HG03060 (cell line): ENCODE results near the gene DYNLT3.

Source experiments
- ATAC-seq: cut with Tn5 transposase; IDR thresholded peaks from one replicate; pipeline ENCODE4 v1.9.1; 2021; ENCODE audit warnings: low read depth, moderate number of reproducible peaks; ENCODE audit not compliant: unreplicated experiment

The DYNLT3 gene, protein sequence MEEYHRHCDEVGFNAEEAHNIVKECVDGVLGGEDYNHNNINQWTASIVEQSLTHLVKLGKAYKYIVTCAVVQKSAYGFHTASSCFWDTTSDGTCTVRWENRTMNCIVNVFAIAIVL

DNA sequence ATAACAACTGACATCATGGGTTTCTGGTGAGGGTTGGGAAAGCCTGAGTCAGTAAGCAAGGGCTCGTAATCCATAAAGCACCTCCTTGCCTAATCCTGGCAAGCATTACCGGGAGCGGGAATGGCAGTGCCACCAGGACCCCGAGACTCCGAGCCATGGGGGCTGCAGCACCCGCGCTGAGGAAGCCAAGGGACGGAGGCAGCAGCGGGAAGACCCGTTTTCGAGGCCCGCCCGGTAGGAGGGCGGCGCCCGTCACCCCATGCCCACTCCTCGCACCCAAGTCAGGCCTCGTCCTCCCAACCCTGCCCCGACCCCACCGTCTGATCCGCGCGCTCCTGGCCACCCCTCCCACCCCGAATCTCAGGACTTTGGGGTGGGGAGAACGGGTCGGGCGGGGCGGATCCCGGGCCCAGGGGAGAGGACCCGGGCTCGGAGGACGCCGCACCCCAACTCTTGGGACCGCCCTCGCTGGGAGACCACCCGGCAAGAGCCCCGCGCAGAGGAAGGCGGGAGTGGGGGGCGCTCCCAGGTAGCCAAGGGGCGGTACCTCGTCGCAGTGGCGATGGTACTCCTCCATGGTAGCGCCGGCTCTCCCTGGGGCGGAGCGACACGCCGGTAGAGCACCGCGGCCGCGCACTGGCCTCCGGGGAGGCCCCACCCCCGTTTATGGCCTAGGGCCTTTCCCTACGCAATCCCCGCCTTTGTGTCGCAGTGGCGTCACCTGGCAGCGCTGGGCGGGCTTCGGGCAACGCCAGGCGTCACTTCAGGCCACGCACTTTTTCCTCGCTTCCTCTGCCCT, at the start of gene DYNLT3:
DYNLT3 (minus strand) TSS at position 638 of the 799 bp plus-strand sequence; CDS start at position 577, 61 bp downstream.
- peak; percentile 90 for ATAC-seq

DNA sequence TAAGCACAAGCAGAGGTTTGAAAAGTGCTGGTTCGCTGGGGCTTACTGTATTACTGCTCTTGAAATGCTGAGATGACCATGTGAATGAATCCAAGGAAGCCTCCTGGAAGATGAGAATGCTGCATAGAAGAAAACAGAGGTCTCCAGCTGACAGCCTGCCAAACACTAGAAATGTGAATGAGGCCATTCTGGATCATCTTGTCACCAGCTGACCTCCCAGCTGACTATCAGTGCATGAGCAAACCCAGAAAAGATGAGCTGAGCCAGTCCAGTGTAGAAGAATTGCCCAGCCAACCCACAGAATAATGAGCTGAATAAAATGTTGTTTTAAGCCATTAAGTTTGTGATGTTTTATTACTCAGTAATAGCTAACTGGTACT, 49.1 kb upstream of the DYNLT3 start:
- no peak for ATAC-seq

DNA sequence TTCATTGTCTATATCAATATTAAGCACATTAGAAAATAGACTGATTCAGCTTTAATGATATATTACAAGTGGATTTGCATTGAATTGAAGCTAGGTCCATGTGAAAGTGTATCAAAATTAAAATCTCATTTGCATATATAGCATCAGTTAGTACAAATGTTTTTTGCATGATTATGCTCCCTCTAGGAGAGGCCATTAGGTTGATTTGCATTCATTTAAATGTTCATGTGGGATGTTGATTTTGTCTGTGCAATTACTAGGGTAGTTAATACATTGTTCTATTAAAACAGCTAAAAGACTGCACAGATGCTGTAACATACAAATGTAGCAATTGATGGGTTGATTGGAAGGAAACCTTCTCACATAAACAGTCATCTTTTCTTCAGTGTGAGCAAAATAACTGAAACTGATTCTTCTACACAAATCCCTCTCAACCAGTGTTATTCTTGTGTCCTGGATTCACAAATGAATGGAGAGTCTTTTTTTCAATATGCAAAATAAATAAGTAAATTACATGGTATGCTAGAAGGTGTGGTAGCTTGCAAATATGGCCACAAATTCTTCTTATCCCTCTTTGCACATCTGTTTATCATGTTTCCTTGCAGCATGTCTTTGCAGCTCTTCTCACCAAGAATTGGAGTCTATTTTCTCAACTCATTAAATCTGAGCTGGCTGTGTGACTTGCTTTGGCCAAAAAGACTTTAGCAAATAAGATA, 48.6 kb upstream of the DYNLT3 start:
- ATAC-seq = no peak

DNA sequence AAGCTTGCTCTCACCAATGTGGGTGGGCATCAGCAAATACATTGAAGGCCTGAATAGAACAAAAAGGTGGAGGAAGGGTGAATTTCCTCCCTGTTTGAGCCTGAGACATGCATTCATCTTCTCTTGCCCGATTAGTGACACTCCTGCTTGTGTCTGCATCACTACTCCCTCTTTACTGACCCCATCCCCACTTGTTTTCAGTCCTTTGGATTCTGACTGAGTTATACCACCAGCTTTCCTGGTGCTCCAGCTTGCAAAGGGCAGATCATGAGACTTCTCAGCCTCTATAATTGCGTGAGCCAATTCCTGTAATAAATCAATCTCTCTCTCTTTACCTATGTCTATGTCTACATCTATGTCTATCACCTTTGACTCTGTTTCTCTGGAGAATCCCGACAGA, 47.4 kb upstream of the DYNLT3 start:
- ATAC-seq = no peak

DNA sequence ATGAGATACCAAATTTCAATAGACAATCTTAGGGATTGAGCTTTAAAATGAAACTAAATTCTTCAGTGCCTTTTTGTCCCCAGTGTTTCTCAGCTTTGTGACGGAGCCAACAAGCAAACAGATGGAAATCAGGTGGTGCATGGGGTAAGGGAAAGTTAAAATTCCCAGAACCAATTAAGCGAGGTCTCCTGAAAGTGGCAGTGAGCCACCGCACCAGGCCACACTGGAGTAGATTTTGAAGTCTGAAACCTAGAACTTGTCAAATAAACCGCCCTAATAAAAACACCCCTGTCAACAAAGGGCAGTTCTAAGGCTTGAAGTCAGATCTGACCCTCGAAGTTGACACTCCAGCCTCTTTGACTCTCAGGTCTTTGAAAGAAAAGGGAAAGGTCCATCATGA, 40.6 kb upstream of the DYNLT3 start:
- ATAC-seq = no peak

DNA sequence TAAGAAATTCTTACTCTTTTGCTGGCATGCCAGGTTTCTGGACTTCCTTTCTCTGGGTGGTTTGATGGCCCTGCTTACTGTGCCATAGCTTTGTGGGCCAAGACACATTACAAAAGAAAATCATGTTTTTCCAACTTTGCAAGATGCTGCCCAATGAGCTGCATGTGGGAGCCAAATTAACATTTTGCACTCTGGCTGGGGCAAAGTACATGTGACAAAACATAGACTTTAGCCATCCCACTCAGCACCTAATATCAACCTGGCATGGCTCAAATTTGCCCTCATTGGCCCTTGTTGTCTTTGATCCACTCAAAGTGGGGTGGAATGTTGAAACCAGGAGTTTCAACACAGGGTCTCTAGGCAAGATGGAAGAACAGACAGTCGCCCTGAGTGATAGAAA, 40.0 kb upstream of the DYNLT3 start:
- no peak for ATAC-seq

DNA sequence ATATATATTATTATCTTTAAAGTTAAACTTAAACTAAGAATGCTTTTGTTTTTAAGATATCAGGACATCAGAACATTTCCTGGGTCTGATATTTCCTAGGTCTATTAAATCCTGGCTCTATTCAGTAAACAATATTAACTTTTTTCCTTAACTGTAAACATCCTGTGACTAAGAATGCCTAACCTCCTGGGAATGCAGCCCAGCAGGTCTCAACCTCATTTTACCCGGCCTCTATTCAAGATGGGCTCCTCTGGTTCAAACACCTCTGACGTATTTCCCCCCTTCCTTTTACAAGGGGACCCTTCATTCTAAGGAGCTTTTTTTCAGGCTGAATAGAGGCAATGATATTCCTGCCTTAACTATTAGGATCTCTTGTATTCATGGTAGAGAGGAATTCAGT, 35.8 kb upstream of the DYNLT3 start:
- ATAC-seq = no peak

DNA sequence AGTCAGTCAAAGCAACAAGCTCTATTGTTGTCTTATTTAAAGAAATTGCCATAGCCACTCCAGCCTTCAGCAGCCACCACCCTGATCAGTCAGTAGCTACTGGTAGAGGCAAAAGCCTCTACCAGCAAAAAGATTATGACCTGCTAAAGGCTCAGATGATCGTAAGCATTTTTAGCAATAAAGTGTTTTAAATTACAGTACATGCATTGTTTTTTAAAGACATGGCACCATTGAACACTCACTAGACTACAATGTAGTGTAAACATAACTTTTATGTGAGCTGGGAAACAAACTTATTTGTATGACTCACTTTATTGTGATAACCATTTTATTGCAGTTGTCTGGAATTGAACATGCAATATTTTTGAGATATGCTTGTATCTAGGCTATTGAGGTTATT, 32.3 kb upstream of the DYNLT3 start:
- ATAC-seq = no peak

DNA sequence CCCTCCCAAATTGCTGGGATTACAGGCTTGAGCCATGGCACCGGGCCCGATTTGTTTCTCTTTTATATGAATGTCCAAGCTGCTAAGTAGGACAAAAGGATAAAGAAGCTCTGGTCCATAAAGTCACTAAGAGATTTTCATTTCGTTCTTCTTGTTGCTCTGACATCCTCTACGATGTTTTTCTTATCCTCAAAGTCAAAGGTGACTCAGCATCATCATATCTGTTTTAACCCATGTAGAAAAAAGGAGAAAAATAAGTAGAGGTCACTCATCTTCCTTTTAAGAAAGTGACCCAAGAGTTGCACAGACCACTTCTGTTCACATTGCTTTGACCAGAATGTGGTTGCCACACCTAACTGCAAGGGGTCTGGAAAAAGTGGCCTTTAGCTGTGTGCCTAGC, 29.3 kb upstream of the DYNLT3 start:
- ATAC-seq = no peak

DNA sequence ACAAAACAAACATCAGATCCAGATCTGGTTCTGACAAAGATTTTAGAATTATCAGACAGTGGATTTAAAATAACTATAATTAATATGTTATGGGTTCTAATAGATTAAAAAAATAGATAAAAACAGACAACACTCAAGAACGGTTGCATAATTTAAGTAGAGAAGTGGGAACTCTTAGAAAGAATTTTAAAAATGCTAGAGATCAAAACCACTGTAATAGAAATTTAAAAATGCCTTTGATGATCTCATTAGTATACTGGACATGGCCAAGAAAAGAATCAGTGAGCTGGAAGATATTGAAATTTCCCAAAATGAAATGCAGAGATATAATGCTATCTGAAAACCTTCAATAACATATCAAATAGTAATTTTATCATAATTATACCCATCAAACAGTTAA, 28.3 kb upstream of the DYNLT3 start:
- ATAC-seq = no peak

DNA sequence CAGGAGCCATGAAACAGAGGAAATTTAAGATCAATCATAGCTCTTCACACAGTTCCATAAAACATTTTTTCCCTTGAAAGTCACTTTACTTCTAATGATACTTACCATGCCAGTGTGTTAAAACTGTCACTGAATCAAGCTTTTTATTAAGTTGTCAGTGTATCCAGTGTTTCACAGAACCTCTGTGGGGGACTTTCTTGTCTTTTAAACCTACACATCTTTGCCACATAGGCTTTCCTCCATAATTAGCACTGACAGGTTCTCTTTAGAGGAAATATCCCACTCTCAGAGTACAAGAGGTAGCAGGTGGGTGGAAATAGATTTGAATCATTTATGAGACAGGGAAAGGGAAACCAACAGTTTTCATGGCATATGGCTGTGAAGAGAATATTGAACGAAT, 25.8 kb upstream of the DYNLT3 start:
- no peak for ATAC-seq

DNA sequence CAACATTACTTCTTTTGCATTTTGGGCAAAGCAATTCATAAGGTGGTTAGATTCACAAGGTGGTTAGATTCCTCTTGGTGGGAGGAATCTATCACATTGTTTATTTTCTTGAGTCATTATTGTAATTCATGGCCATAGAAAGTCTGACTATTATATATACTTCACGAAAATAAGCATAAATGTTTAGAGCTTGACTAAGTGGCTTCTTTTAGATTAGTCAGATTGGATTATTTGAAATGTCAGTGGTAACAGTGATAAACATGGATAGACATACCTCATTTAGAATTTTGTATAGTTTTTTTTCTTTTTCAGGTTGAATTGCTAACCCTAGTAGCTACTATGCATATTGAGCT, 24.9 kb upstream of the DYNLT3 start:
- ATAC-seq = no peak

DNA sequence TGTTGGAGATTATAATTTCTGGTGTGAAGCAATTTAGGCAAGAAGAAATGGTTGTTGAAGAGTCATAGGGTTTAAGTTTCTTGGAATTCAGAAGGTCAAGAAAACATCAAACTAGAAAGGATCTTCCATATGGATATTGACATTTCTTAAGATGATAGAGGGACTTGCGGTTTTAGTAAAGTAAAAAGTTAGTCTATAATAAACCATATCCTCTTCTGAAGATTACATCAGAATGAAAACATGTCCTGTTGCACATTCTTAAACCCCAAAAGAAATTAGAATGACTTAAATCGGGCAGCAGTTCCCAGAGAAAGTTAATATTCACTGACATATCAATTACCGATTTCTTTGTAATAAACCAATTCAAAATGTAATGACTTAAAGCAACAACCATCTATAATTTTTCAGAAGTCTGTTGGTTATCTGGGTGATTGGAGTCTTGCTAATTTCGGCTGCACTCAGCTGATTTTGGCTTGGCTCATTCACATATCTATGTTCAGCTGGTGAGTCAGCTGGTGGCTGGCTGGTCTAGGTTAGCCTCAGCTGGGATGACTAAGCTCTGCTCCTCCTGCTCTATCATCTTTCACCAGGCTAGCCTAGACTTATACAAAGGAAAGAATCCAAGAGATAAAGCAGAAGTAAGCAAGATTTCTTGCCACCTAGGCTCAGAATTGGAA, 24.4 kb upstream of the DYNLT3 start:
- no peak for ATAC-seq

DNA sequence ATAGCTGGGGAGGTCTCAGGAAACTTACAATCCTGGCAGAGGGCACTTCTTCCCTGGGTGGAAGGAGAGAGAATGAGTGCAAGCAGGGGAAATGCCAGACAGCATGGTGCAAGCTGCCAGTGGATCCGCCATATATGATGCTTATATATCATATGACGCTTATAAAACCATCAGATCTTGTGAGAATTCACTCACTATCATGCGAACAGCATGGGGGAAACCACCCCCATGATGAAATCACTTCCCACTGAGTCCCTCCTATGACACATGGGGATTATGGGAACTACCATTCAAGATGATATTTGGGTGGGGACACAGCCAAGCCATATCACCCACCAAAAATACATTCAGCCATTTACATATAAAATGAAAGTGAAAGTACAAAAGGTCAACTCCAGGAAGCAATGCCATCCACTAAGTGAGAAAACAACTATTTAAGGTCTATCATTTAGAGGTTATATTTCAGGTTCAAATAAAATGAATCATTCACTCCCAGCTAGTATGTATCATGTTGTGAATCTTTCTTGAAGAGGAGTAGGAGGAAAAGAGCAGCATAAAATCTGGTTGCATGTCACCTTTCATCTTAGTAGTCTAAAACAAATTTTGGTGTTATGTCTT, 20.3 kb upstream of the DYNLT3 start:
- no peak for ATAC-seq

DNA sequence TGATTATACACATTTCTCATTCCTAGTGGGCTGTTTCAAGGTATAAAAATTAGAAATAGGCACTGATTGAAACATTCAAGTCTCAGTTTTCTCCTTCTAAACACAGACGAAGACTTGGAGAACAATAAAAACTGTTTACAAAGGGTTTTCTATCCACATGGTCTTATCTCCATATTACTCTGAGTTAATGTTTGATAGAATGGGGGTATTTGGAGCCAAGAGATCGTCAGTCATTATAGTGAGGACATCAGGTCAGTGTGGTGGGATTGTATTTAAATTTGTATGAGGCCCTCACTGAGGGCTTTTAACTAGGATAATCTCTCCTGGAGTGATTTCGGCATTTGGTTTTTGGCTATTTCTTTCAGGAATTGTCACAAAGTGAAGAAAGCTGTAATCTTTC, 16.4 kb upstream of the DYNLT3 start:
- ATAC-seq = no peak

DNA sequence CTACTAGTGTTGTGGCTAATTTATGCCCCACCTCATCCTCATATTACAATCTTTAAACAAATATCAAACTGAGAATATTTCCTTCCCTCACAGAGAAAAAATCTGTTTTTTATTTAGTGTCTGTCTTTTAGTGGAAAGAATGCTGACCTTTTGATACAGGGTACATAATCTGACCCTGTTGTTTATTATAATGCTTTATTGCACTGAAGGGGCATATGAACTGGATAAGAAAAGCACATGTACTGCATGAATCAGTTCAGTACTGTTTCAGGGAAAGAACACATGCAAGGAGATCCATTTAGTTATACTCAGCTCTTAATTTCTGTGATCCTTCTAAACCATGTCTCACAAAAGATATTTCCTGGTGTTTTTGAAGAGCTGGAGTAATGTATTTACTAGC, 15.5 kb upstream of the DYNLT3 start:
- no peak for ATAC-seq

DNA sequence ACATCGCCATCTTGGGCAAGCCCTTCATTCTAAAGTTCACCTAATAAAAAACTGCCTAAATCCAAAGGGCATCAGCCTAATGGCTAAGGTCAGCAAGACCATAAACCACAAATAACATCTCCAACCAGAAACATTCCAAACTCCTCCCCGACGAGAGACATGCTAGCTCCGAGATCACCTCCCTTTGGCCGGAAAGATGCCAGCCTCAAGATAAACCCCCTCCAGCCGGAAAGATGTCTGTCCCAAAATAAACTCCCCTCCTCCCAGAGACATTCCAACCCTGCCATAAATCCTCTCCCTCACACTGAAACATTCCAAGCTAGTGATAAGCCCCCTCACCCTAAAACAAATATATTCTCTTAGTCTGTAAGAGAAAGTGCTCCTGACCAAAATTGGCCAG, 13.3 kb upstream of the DYNLT3 start:
- no peak for ATAC-seq

DNA sequence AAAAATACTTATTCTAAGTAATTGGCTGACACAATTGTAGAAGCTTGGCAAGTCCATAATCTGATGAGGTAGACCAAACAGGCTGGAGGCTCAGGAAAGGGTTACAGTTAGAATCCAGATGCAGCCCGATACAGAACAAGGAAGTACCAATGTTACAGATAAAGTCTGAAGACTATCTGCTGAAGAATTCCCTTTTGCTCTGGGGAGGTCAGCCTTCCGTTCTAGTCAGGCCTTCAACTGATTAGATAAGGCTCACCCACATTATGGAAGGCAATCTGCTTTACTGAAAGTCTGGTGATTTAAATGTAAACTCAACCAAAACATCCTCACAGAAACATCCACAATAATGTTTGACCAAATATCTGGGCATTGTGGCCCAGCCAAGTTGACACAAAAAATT, 7.4 kb upstream of the DYNLT3 start:
- no peak for ATAC-seq

DNA sequence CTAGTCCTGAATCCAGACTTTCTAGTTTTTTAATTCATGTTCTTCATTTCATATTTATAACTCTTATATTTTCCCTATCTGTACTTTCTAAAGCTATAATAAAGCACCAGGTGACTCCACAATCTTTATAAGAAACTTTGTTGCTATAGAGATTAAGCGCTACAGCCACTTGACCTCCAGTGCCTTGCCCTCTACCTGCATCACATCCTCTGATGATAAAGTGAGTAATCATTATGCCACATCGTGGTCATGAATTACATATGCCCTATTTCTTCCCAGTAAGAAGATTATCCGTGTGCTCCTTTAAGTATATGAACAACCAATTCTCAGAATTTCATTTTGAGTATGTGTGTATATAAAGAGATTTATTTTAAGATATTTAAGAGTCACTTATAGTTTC, 6.8 kb upstream of the DYNLT3 start:
- ATAC-seq = no peak

DNA sequence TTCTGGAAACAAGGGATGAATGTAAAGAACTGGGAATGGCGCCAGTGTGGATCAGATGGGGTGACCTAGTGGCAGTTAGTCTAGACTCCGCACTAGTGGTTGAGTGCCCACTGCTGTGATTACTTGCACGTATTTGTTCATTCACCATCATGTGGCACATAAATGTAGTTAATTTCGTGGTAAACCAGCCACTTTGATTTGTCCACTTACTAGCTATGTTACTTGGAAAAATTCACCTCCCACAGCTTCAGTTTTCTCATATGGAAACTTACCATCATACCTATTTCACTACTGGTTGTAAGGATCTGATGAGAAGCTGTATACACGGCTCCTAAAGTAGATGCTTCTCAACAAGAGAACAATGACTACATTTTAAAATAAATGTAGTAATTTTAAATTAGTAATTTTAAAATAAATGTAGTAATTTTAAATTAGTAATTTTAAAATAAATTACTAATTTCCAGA, 394 bp upstream of the DYNLT3 start:
- ATAC-seq = no peak

DNA sequence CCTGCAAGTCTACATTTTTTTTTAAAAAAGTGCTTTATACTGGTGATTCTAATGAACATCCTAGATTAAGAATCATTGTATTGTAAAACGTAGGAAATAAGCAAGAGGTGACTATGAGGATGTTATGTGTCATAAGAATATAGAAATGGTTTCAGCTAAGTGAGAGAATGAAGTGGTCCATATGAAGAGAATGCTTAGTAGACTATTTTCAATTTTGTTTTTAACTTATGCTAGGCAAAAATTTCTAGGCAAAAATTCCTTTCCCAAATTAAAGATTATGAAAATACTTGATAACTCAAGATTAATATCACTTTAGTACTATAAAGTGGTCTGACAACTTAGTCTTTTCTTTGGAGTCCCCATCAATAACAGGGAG, 825 bp downstream of the DYNLT3 start:
- no peak for ATAC-seq
